Raji (cell line): ENCODE data around the gene STH.

Experiments
- POLR2A ChIP-seq: IDR thresholded peaks from 2 replicates; pipeline ENCODE4 v1.6.1; 2011; ENCODE audit warnings: low read depth, low read length, control low read depth; ENCODE audit not compliant: insufficient read depth

STH gene

GRCh38 chr17:45963283-45963682, 35.8 kb upstream of the STH start:
- TF ChIP-seq POLR2A, result no peak

DNA sequence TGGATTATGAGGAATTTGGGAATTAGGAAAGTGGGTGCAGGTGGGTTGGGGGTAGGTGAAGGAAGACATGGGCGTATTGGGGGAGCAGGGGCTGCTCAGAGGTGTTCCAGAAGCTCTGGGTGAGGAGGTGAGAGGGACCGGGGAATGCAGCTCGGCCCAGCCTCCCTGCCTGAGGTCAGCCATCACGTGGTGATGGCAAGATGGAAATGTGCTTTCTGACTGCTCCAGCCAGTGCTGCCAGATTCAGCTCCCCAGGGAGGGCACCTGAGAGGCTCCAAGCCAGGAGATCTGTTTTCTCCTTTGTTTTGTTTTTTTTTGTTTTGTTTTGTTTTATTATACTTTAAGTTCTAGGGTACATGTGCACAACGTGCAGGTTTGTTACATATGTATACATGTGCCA, 35.2 kb upstream of the STH start:
- no peak for TF ChIP-seq POLR2A

DNA sequence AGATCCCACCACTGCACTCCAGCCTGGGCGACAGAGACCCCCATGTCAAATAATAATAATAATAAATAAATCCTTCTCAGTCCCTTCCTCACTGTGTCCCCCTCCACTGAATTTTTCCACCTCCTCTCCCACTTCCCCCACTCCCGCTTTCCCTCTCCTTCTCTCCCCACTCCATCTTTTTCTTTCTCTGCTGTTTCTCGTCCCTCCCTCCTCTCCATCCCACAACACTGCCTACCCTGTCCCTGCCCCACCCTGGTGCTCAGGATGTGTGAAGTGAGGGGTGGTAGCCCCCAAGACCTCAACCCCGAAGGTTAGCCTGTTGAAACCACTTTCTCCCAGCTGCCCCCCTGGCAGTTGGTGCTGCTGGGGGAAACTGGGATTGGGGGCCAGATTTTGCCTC, 34.4 kb upstream of the STH start:
- no peak for TF ChIP-seq POLR2A

DNA sequence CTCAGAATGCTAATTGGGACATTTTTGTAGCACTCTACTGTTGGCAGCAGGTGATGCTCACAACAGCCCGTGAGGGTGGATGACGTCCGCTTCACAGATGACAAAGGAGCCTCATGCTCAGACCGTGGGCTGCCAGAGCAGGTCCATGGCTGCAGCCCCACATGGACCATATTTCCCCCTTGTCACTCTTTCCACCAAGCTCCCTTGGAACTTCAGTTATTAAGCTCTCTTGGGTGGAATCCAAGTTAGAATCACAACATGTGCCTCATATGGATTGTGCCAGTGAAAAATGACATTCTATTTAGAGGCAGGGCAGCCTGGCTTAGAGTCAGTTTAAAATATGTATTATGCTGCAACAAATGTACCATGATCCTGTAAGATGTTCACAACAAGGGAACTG, 33.2 kb upstream of the STH start:
- no peak for TF ChIP-seq POLR2A

DNA sequence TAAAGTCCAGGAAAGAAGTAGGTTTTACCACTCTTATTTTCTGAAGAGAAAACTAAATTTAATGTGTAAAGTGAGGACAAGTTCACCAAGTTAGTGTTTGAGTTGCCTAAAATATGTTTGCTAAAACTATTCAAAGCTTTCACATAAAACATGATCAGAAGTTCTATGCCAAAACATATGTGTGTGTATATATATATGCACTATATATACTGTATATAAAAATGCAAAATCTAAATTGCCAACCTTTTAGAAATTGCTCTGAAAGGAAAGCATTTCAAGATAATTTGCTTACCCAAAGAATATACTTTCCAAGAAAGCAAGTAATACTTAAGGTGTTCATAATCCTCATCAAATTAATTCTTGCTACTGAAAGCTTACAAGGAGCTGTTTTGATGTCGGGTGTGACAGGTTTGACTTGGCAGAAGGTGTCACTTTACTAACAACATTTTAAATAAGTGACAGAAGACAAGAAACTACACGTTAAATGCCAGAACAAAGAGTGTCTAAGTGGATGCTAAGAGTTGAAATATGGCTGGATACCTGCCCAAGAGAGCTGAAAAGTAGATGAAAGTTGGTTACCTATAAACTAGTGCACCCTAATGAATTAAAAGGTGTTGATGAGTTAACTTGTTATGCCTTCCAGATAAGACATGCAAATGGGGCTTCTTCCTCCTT, 32.3 kb upstream of the STH start:
- no peak for TF ChIP-seq POLR2A

GRCh38 chr17:45967378-45967777, 31.7 kb upstream of the STH start:
- TF ChIP-seq POLR2A, result no peak

DNA sequence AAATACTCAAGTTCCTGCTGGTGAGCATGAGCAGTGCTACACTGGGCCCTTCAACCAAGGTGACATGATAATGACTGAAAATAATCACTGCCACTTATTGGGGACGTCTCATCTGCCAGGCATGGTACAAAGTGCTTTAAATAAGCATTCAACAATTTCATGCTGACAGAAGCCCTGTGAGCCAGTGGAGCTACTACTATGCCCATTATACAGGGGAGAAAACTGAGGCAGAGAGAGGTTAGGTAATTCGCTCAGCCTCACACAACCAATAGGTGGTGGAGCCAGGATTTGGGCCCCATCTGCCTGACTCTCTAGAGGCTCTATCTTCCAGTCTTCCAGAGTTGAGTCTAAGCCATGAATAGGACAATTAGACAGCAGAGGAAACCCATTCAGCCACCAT, 30.3 kb upstream of the STH start:
- no peak for TF ChIP-seq POLR2A

- TF ChIP-seq POLR2A, result no peak
Observed at GRCh38 chr17:45969726-45970125, 29.3 kb upstream of the STH start.

GRCh38 chr17:45970659-45971058, 28.4 kb upstream of the STH start:
- no peak for TF ChIP-seq POLR2A

DNA sequence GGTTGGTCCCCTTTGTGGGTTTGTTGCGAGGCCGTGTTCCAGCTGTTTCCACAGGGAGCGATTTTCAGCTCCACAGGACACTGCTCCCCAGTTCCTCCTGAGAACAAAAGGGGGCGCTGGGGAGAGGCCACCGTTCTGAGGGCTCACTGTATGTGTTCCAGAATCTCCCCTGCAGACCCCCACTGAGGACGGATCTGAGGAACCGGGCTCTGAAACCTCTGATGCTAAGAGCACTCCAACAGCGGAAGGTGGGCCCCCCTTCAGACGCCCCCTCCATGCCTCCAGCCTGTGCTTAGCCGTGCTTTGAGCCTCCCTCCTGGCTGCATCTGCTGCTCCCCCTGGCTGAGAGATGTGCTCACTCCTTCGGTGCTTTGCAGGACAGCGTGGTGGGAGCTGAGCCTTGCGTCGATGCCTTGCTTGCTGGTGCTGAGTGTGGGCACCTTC, 27.3 kb upstream of the STH start:
- no peak for TF ChIP-seq POLR2A

DNA sequence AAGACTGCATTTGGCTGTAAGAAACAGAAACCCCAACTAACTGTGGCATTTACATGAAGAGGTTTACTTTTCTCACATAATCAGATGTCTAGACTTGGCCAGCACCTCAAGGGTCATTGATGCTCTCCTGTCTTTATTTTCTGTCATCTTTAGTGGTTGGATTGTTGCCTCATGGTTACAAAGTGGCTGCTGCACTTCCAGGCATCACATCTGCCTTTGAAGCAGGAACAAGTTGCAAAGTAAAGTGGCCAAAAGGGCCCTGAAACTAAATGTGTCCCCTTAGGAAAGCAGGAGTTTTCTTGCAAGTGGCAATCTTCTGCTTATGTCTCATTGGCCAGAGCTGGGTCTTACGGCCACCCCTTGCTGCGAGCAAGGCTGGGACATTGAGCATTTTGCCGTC, 26.5 kb upstream of the STH start:
- TF ChIP-seq POLR2A, result no peak

GRCh38 chr17:45973099-45973780, 25.8 kb upstream of the STH start:
- TF ChIP-seq POLR2A, result no peak

- TF ChIP-seq POLR2A, result no peak
Observed at GRCh38 chr17:45973946-45974859, 24.8 kb upstream of the STH start.

DNA sequence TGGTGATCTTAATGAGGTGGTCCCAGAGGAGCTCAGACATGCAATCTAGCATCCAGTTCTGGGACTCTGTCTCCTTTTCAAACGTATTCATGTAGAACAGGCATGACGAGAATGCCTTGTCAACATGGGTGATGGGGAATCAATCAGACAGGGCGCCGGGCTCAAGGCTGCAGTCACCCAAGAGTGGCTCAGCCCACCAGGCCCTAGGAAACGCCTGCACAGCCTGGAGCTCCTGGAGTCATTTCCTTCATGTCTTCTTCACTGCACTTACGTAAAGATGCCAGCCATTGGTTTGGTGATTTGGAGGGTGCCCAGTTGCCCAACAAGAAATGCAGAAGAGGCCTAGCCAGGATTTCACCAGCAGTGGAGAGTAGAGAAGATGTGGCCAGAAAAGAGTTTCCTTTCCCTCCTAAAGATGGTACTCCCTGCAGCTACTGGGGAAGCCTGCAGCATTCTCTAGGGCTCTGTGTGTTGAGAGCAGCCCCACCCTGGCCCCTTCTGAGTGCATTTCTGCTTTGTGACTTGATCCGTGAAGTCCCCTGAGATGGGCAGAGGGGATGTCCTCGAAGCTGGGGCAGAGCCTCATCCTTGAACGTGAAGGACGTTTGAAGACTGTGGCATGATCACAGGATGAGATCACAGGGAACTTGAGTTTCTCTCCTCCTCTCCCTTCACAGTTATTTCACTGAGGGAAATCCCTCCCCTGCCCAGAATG, 24.0 kb upstream of the STH start:
- TF ChIP-seq POLR2A, result no peak

DNA sequence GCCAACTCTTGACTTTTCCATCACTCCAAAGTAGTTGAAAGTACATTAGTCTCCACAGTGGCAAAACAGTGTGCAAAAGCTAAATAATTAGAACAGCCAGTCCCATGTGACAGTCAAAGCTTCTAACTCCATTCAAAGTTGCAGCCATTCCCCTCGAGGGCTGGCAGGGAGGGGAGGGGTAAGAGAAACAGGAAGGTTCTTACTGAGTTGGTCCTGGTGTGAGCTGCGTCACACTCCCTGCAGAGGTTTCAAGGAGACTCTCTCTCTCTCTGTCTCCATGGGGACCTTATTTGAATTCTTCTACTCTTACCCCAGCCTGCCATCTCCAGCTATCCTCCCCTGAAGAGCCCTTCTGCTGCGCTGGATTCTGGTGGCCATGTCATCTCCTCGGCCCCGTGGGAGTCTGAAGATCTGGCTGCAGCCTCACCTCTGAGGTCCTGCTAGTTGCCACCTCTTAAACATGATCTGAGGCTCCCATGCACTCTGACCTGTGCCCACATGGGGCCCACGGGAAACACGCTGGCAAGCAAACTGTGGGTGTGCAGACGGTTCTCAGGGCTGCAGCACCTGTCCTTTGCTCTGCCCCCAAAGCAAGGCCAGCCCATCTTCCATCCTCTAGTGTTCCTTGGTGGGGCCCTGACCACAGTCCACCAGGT, 23.3 kb upstream of the STH start:
- no peak for TF ChIP-seq POLR2A

DNA sequence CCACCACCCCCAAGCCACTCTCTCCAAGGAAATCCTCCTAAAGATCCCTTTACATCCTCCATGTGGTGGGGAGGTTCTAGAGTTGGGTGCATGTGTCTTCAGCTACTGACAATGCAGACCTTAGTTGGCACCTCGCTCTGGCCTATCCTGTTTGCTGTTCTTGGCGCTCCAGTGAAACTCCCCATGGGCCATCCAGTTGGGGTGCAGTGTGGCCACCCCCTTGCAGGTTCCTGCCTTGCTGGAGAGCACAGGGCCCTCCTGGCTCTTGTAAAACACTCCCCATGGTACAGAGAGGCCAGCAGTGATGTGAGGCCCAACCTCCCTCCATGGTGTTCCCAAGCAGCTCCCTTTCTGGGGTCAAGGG, 22.7 kb upstream of the STH start:
- TF ChIP-seq POLR2A, result no peak
